Right cardiac atrium (tissue), 5 donors: Measurements from ENCODE around the gene PPL. TPM values are rescaled to one million over a fixed set of nuclear protein-coding genes. Genes with fewer than 3 reads are reported as not detected.

Experiments used
- ATAC-seq, 2 donors: fragments of 200-7000 bp; cut with Tn5 transposase; one replicate each; pipeline versions ENCODE4 v1.8.0 to v1.9.1; 2020; ENCODE audit warnings: moderate library complexity in 2 of 2, mild to moderate bottlenecking in 1 of 2
- DNase-seq, 3 donors: peaks; one replicate each; pipeline ENCODE4 v3.0.0-alpha.2; 2020
- H3K27ac ChIP-seq: one replicate; pipeline ENCODE4 v1.5.1; 2013; ENCODE audit warnings: mild to moderate bottlenecking, low read length, control low read depth, moderate library complexity
- H3K27me3 ChIP-seq: one replicate; pipeline ENCODE4 v1.6.1; 2013; ENCODE audit not compliant: control insufficient read depth, insufficient read depth
- H3K4me1 ChIP-seq: one replicate; pipeline ENCODE4 v1.6.1; 2013; ENCODE audit warnings: low read length; ENCODE audit not compliant: control insufficient read depth, insufficient read depth
- H3K4me3 ChIP-seq: one replicate; pipeline ENCODE4 v1.5.1; 2013; ENCODE audit warnings: low read length, control low read depth
- H3K9me3 ChIP-seq: one replicate; pipeline ENCODE4 v1.6.1; 2013; ENCODE audit warnings: low read length; ENCODE audit not compliant: control insufficient read depth
- whole genome bisulfite sequencing: extraction: QIAGEN DNeasy Blood & Tissue Kit; methylation state at CpG from one replicate; pipeline ENCODE4 v1.1.7; 2013; 5-methylcytosine and 5-hydroxymethylcytosine counted together
- intact Hi-C, 4 donors: fragments of 100-400 bp; cut with DNase I; formaldehyde crosslinking; loops; one replicate each; pipeline versions ENCODE4 v1.11.0 to v1.14.0; 2022 to 2023
- polyA plus RNA-seq: library from polyadenylated mRNA; stranded (reverse); fragments of 200-250 nt; gene quantifications from one replicate; pipeline ENCODE4 v1.2.3, GENCODE V29; 2013
- total RNA-seq, 4 donors: library from RNA; stranded (reverse); fragmentation: NEBNext Ultra II Directional; extraction: Animal tissue kit (Norgen Biotek cat#: 25700); gene quantifications; one replicate each; pipeline ENCODE4 v1.2.1, GENCODE V29; 2021
- donor health status: healthy with polysubstance abuse.
- donor health status: DM: no; HTN: yes; CAD: no.
- donor health status: DM: no; HTN: no; CAD: no.
- donor health status: DM: no; HTN: yes; CAD: no; lungs with severe emphysema.
- donor health status: DM: yes; HTN: yes; CAD: no.

Gene PPL
- total and polyA plus RNA-seq, 5 donors, result 3.9 to 19.1 (median 5.2) TPM

GRCh38 chr16:4884209-4884608 lies 52.7 kb downstream of the PPL start:
- Histone ChIP-seq H3K27ac (no peak overlapping the region), H3K4me3 (no peak overlapping the region), H3K4me1 (no peaks in the 10 kb centered on the region), H3K27me3 (no peaks in the 10 kb centered on the region), H3K9me3 (no peaks in the 10 kb centered on the region)
- ATAC-seq (no peak), DNase-seq (no peak)
- intact Hi-C loops, result loop anchor here in 1 of 4 donors (10.0 kb wide), 1 partner anchor 51 kb away; the partner anchor contains the start of gene PPL
- 94% methylated on average over 34 of the region's 34 CpGs for WGBS

GRCh38 chr16:4883501-4883900 lies 53.4 kb downstream of the PPL start:
- 97% methylated on average over 25 of the region's 25 CpGs for WGBS
- Histone ChIP-seq H3K9me3 (no peaks in the 10 kb centered on the region), H3K27ac (no peak overlapping the region), H3K27me3 (no peaks in the 10 kb centered on the region), H3K4me1 (no peaks in the 10 kb centered on the region), H3K4me3 (no peak overlapping the region)
- intact Hi-C loops, result loop anchor here in 1 of 4 donors (10.0 kb wide), 1 partner anchor 51 kb away; the partner anchor contains the start of gene PPL
- DNase-seq (no peak), ATAC-seq (peak in 1 of 2 donors; percentile 5)

GRCh38 chr16:4882633-4883285 lies 54.2 kb downstream of the PPL start:
- Histone ChIP-seq H3K4me3 (no peak overlapping the region), H3K4me1 (no peaks in the 10 kb centered on the region), H3K27me3 (no peaks in the 10 kb centered on the region), H3K9me3 (no peaks in the 10 kb centered on the region), H3K27ac (peak overlapping the region; percentile 7)
- DNase-seq (no peak), ATAC-seq (peak; percentile 53 to 66)
- 60% methylated on average over 11 of the region's 11 CpGs for whole genome bisulfite sequencing
- intact Hi-C loops, result loop anchor here in 1 of 4 donors (10.0 kb wide), 1 partner anchor 52 kb away; the partner anchor contains the start of gene PPL

GRCh38 chr16:4882000-4882632 lies 54.8 kb downstream of the PPL start:
- no peak for DNase-seq
- Histone ChIP-seq H3K4me3 (no peak overlapping the region), H3K9me3 (no peaks in the 10 kb centered on the region), H3K27me3 (no peaks in the 10 kb centered on the region), H3K27ac (no peak overlapping the region), H3K4me1 (no peaks in the 10 kb centered on the region)
- intact Hi-C loops, result loop anchor here in 1 of 4 donors (10.0 kb wide), 1 partner anchor 53 kb away; the partner anchor contains the start of gene PPL
- 64% methylated on average over 14 of the region's 14 CpGs for WGBS
- no peak for ATAC-seq

- no peak for ATAC-seq
- no peaks in the 10 kb centered on the region for H3K9me3 ChIP-seq
- no peaks in the 10 kb centered on the region for H3K4me1 ChIP-seq
- no peak overlapping the region for H3K4me3 ChIP-seq
- WGBS, result 94% methylated on average over 17 of the region's 17 CpGs
- no peaks in the 10 kb centered on the region for H3K27me3 ChIP-seq
- no peak for DNase-seq
- no peak overlapping the region for H3K27ac ChIP-seq
- intact Hi-C loops, result loop anchor here in 1 of 4 donors (10.0 kb wide), 1 partner anchor 55 kb away; the partner anchor contains the start of gene PPL
Measured at GRCh38 chr16:4880006-4880580, 56.9 kb downstream of the PPL start.

GRCh38 chr16:4879049-4879448 lies 57.9 kb downstream of the PPL start:
- no peak for ATAC-seq
- no peak overlapping the region for H3K4me3 ChIP-seq
- intact Hi-C loops, result loop anchor here in 1 of 4 donors (10.0 kb wide), 1 partner anchor 64 kb away; no protein-coding TSS in a partner anchor
- WGBS, result 77% methylated on average over 4 of the region's 4 CpGs
- H3K4me1 ChIP-seq, result no peaks in the 10 kb centered on the region
- H3K9me3 ChIP-seq, result no peaks in the 10 kb centered on the region
- no peak overlapping the region for H3K27ac ChIP-seq
- DNase-seq, result no peak
- no peaks in the 10 kb centered on the region for H3K27me3 ChIP-seq

GRCh38 chr16:4877380-4877685 lies 59.6 kb downstream of the PPL start:
- no peak for ATAC-seq
- WGBS, result 89% methylated on average over 14 of the region's 14 CpGs
- DNase-seq, result peak in 1 of 3 donors; percentile 30
- no peaks in the 10 kb centered on the region for H3K27me3 ChIP-seq
- no peak overlapping the region for H3K4me3 ChIP-seq
- intact Hi-C loops, result loop anchor here in 1 of 4 donors (10.0 kb wide), 1 partner anchor 63 kb away; no protein-coding TSS in a partner anchor
- H3K9me3 ChIP-seq, result no peaks in the 10 kb centered on the region
- H3K4me1 ChIP-seq, result no peaks in the 10 kb centered on the region
- no peak overlapping the region for H3K27ac ChIP-seq

- no peak overlapping the region for H3K4me3 ChIP-seq
- 83% methylated on average over 11 of the region's 11 CpGs for WGBS
- no peaks in the 10 kb centered on the region for H3K27me3 ChIP-seq
- no peaks in the 10 kb centered on the region for H3K4me1 ChIP-seq
- peak in 1 of 3 donors; percentile 27 for DNase-seq
- no peak for ATAC-seq
- intact Hi-C loops, result loop anchor here in 1 of 4 donors (10.0 kb wide), 1 partner anchor 62 kb away; no protein-coding TSS in a partner anchor
- no peaks in the 10 kb centered on the region for H3K9me3 ChIP-seq
- no peak overlapping the region for H3K27ac ChIP-seq
Measured at GRCh38 chr16:4876646-4877379, 60.1 kb downstream of the PPL start.

GRCh38 chr16:4874666-4875065 lies 62.3 kb downstream of the PPL start:
- Histone ChIP-seq H3K27me3 (no peaks in the 10 kb centered on the region), H3K4me1 (no peaks in the 10 kb centered on the region), H3K9me3 (no peaks in the 10 kb centered on the region), H3K27ac (no peak overlapping the region), H3K4me3 (no peak overlapping the region)
- DNase-seq, result no peak
- intact Hi-C loops, result loop anchor here in 1 of 4 donors (10.0 kb wide), 1 partner anchor 60 kb away; no protein-coding TSS in a partner anchor
- no peak for ATAC-seq
- WGBS, result 87% methylated on average over 8 of the region's 8 CpGs

GRCh38 chr16:4873091-4873490 lies 63.9 kb downstream of the PPL start:
- Histone ChIP-seq H3K27ac (no peak overlapping the region), H3K4me3 (no peak overlapping the region), H3K27me3 (no peaks in the 10 kb centered on the region), H3K4me1 (no peaks in the 10 kb centered on the region), H3K9me3 (no peaks in the 10 kb centered on the region)
- DNase-seq, result no peak
- intact Hi-C loops, result loop anchor here in 1 of 4 donors (10.0 kb wide), 1 partner anchor 58 kb away; no protein-coding TSS in a partner anchor
- peak; percentile 32 to 68 for ATAC-seq
- 59% methylated on average over 3 of the region's 3 CpGs for WGBS
